NB4 (cell line): Measurements from ENCODE around the gene FAM53B.

Experiments used
- CTCF ChIP-seq: IDR thresholded peaks from one replicate; pipeline ENCODE4 v1.5.1; 2012; ENCODE audit warnings: low read depth, low read length
- MAX ChIP-seq: IDR thresholded peaks from 2 replicates; pipeline ENCODE4 v1.6.1; 2011; ENCODE audit warnings: low read depth, low read length
- POLR2A ChIP-seq: IDR thresholded peaks from 2 replicates; pipeline ENCODE4 v1.6.1; 2011; ENCODE audit warnings: mild to moderate bottlenecking; ENCODE audit not compliant: insufficient read length; ENCODE audit errors: extremely low read depth

GRCh38 chr10:124741922-124742412 lies 2.2 kb downstream of the FAM53B start:
- TF ChIP-seq CTCF = no peak
- TF ChIP-seq POLR2A = no peak
- TF ChIP-seq MAX = no peak
